Loucy (cell line): Measurements from ENCODE around the gene ATF1.

Experiments used
- H2AFZ ChIP-seq: fragments of 200-600 bp; sonication (generic); 2 replicates; pipeline ENCODE4 v1.6.0; 2016; ENCODE audit warnings: antibody characterized with exemption, mild to moderate bottlenecking, low read length, moderate library complexity
- H3F3A ChIP-seq: fragments of 200-600 bp; 2 replicates; pipeline ENCODE4 v1.6.0; 2016; ENCODE audit warnings: antibody characterized with exemption, low read depth, mild to moderate bottlenecking
- H3K27me3 ChIP-seq: fragments of 200-600 bp; sonication (generic); 2 replicates; pipeline ENCODE4 v1.6.1; 2014; ENCODE audit warnings: low read length, mild to moderate bottlenecking; ENCODE audit not compliant: insufficient read depth, poor library complexity, severe bottlenecking
- H3K36me3 ChIP-seq: fragments of 200-600 bp; sonication (generic); 2 replicates; pipeline ENCODE4 v1.6.1; 2016; ENCODE audit warnings: low read length; ENCODE audit not compliant: insufficient read depth
- H3K4me1 ChIP-seq: fragments of 200-600 bp; sonication (generic); 2 replicates; pipeline ENCODE4 v1.5.1; 2014; ENCODE audit warnings: low read length, mild to moderate bottlenecking; ENCODE audit not compliant: insufficient read depth, poor library complexity, severe bottlenecking
- H3K4me2 ChIP-seq: fragments of 200-600 bp; sonication (generic); 2 replicates; pipeline ENCODE4 v1.6.0; 2014; ENCODE audit warnings: antibody characterized with exemption, low read length, low read depth, mild to moderate bottlenecking; ENCODE audit not compliant: poor library complexity, severe bottlenecking
- H3K4me3 ChIP-seq: fragments of 200-600 bp; sonication (generic); 2 replicates; pipeline ENCODE4 v1.5.1; 2014; ENCODE audit warnings: low read length, mild to moderate bottlenecking, mixed read lengths; ENCODE audit not compliant: poor library complexity, severe bottlenecking
- H3K79me2 ChIP-seq: fragments of 200-600 bp; sonication (generic); 2 replicates; pipeline ENCODE4 v1.6.1; 2014; ENCODE audit warnings: low read length; ENCODE audit not compliant: insufficient read depth
- H3K9ac ChIP-seq: fragments of 200-600 bp; sonication (generic); 2 replicates; pipeline ENCODE4 v1.6.0; 2014; ENCODE audit warnings: mild to moderate bottlenecking, low read depth, low read length, moderate library complexity; ENCODE audit not compliant: poor library complexity, severe bottlenecking
- H3K9me2 ChIP-seq: fragments of 200-600 bp; sonication (generic); replicated peaks from 2 replicates; pipeline ENCODE4 v1.6.1; 2016; ENCODE audit warnings: low read depth, low read length, mixed read lengths
- H3K9me3 ChIP-seq: fragments of 200-600 bp; sonication (generic); 2 replicates; pipeline ENCODE4 v1.6.1; 2014; ENCODE audit warnings: mild to moderate bottlenecking, antibody characterized with exemption, low read length, low read depth; ENCODE audit not compliant: insufficient read depth
- H4K20me1 ChIP-seq: fragments of 200-600 bp; sonication (generic); 2 replicates; pipeline ENCODE4 v1.6.0; 2014; ENCODE audit warnings: antibody characterized with exemption, low read length, mild to moderate bottlenecking; ENCODE audit not compliant: insufficient read depth, poor library complexity, severe bottlenecking
- CTCF ChIP-seq: fragments of 200-600 bp; sonication (generic); conservative IDR thresholded peaks from 2 replicates; pipeline ENCODE4 v1.5.1; 2014; ENCODE audit warnings: mild to moderate bottlenecking, antibody characterized with exemption, low read length
- EZH2phosphoT487 ChIP-seq: fragments of 200-600 bp; IDR thresholded peaks from 2 replicates; pipeline ENCODE4 v1.6.1; 2018; ENCODE audit warnings: antibody characterized with exemption, mild to moderate bottlenecking, moderate library complexity, borderline replicate concordance

Gene ATF1

GRCh38 chr12:50787618-50788017 lies 23.7 kb downstream of the ATF1 start:
- no peak for TF ChIP-seq EZH2phosphoT487
- no peak for TF ChIP-seq CTCF
- Histone ChIP-seq H3K36me3 (peaks cover 39% of the 10 kb centered on the region; the same call in 1 of the 2 replicates), H2AFZ (no peak overlapping the region), H3K9me3 (peaks cover 2% of the 10 kb centered on the region; the same call in 1 of the 2 replicates), H3K4me2 (no peak overlapping the region), H3K9ac (no peak overlapping the region), H3F3A (no peaks in the 10 kb centered on the region), H3K79me2 (peaks cover 72% of the 10 kb centered on the region), H4K20me1 (peaks cover 6% of the 10 kb centered on the region), H3K27me3 (no peaks in the 10 kb centered on the region), H3K4me1 (no peaks in the 10 kb centered on the region), H3K9me2 (no peaks in the 10 kb centered on the region), H3K4me3 (no peak overlapping the region)

DNA sequence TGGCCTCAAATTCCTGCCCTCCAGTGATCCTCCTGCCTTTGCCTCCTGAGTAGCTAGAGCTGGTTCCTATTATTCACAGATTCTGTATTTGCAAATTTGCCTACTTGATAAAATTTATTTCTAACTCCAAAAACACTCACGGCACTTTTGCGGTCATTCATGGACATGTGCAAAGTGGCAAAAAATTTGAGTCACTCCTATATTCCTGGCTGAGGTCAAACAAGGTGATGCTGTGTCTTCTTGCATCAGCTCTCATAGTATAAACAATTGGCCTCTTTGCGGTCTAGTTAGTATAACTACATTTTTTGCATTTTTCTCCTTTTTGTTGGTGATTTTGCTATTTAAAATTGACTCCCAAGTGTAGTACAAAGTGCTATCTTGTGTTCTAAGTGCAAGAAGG lies 24.7 kb downstream of the ATF1 start:
- H3K9me3 ChIP-seq, result peaks cover 2% of the 10 kb centered on the region; the same call in 1 of the 2 replicates
- no peak overlapping the region for H3K9ac ChIP-seq
- no peak overlapping the region for H3K4me3 ChIP-seq
- H4K20me1 ChIP-seq, result peaks cover 7% of the 10 kb centered on the region
- H3K36me3 ChIP-seq, result peaks cover 33% of the 10 kb centered on the region; the same call in 1 of the 2 replicates
- peaks cover 78% of the 10 kb centered on the region for H3K79me2 ChIP-seq
- no peaks in the 10 kb centered on the region for H3K9me2 ChIP-seq
- no peaks in the 10 kb centered on the region for H3F3A ChIP-seq
- no peak overlapping the region for H2AFZ ChIP-seq
- H3K27me3 ChIP-seq, result no peaks in the 10 kb centered on the region
- H3K4me1 ChIP-seq, result no peaks in the 10 kb centered on the region
- TF ChIP-seq EZH2phosphoT487, result no peak
- TF ChIP-seq CTCF, result no peak
- H3K4me2 ChIP-seq, result no peak overlapping the region

DNA sequence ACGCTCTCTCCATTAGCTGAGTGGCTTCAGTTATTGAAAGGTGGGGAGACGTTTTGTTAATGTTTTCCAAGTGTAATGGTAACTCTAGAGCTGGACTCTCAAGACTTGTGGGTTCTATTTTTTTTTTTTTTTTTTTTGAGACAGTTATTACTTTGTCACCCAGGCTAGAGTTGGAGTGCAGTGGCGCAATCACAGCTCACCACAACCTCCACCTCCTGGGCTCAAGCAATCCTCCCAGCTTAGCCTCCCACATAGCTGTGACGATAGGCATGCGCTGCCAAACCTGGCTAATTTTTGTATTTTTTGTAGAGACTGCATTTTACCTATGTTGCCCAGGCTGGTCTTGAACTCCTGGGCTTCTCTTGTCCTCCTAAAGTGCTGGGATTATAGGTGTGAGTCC lies 26.2 kb downstream of the ATF1 start:
- peaks cover 73% of the 10 kb centered on the region for H3K79me2 ChIP-seq
- H3K36me3 ChIP-seq, result peaks cover 33% of the 10 kb centered on the region; the same call in 1 of the 2 replicates
- H3K4me3 ChIP-seq, result no peak overlapping the region
- no peaks in the 10 kb centered on the region for H3F3A ChIP-seq
- no peaks in the 10 kb centered on the region for H3K27me3 ChIP-seq
- H3K4me1 ChIP-seq, result no peaks in the 10 kb centered on the region
- peaks cover 9% of the 10 kb centered on the region for H4K20me1 ChIP-seq
- no peaks in the 10 kb centered on the region for H3K9me2 ChIP-seq
- TF ChIP-seq EZH2phosphoT487, result no peak
- no peak for TF ChIP-seq CTCF
- no peak overlapping the region for H3K9ac ChIP-seq
- H3K4me2 ChIP-seq, result no peak overlapping the region
- H3K9me3 ChIP-seq, result peaks cover 2% of the 10 kb centered on the region; the same call in 1 of the 2 replicates
- no peak overlapping the region for H2AFZ ChIP-seq
